HG03135 (cell line): ENCODE data around the gene F2.
"Not testable (repeated sequence)": the region's sequence is repeated elsewhere in the genome, so short reads cannot be mapped to it uniquely, and the experiment has no call there.

ENCODE experiments used
- ATAC-seq: cut with Tn5 transposase; IDR thresholded peaks from one replicate; pipeline ENCODE4 v1.9.1; 2021; ENCODE audit warnings: mild to moderate bottlenecking, moderate library complexity; ENCODE audit not compliant: unreplicated experiment

The F2 gene

GRCh38 chr11:46682773-46683752, 36.0 kb upstream of the F2 start:
- no peak for ATAC-seq

GRCh38 chr11:46684367-46684766, 34.6 kb upstream of the F2 start:
- no peak for ATAC-seq

- ATAC-seq, result no peak
Observed at GRCh38 chr11:46686886-46687795, 31.9 kb upstream of the F2 start.

GRCh38 chr11:46690702-46691101, 28.3 kb upstream of the F2 start:
- no peak for ATAC-seq

- ATAC-seq, result no peak
Observed at GRCh38 chr11:46692450-46692849, 26.6 kb upstream of the F2 start.

- ATAC-seq, result no peak
Observed at GRCh38 chr11:46693597-46694012, 25.4 kb upstream of the F2 start.

GRCh38 chr11:46694072-46694471, 24.9 kb upstream of the F2 start:
- ATAC-seq, result no peak

GRCh38 chr11:46694607-46695006, 24.4 kb upstream of the F2 start:
- no peak for ATAC-seq

- no peak for ATAC-seq
Observed at GRCh38 chr11:46695345-46696211, 23.4 kb upstream of the F2 start.

GRCh38 chr11:46696212-46696558, 22.8 kb upstream of the F2 start:
- ATAC-seq, result no peak

GRCh38 chr11:46697303-46697702, 21.7 kb upstream of the F2 start:
- ATAC-seq, result no peak

GRCh38 chr11:46697723-46698122, 21.3 kb upstream of the F2 start:
- no peak for ATAC-seq

GRCh38 chr11:46698597-46698996, 20.4 kb upstream of the F2 start:
- no peak for ATAC-seq

GRCh38 chr11:46700241-46701077, 18.6 kb upstream of the F2 start, which contains the start of the genes ARHGAP1 and ZNF408:
Gene ARHGAP1 (minus strand): TSS chr11:46700619. CDS start chr11:46696107, 4,512 bp downstream.
Gene ZNF408 (plus strand): TSS chr11:46701031. CDS start chr11:46701048, 17 bp downstream.
- peak; percentile 84 for ATAC-seq

- ATAC-seq, result no peak
Observed at GRCh38 chr11:46701078-46701654, 17.8 kb upstream of the F2 start.

GRCh38 chr11:46705070-46705688, 13.8 kb upstream of the F2 start:
- no peak for ATAC-seq

GRCh38 chr11:46706886-46707285, 12.1 kb upstream of the F2 start:
- no peak for ATAC-seq

- not testable (repeated sequence) for ATAC-seq
Observed at GRCh38 chr11:46709351-46709750, 9.7 kb upstream of the F2 start.

- no peak for ATAC-seq
Observed at GRCh38 chr11:46710821-46711269, 8.2 kb upstream of the F2 start.
